Thoracic aorta (tissue), 2 donors: ENCODE results near the gene IL12B. TPM values are rescaled to one million over a fixed set of nuclear protein-coding genes. Genes with fewer than 3 reads are reported as not detected.
"Not testable (repeated sequence)": the region's sequence is repeated elsewhere in the genome, so short reads cannot be mapped to it uniquely, and the experiment has no call there.

Experiments used
- ATAC-seq: fragments of 150-250 bp; one replicate; pipeline ENCODE4 v1.8.0; 2017; ENCODE audit warnings: low read depth; ENCODE audit not compliant: insufficient number of reproducible peaks, low FRiP score
- DNase-seq: peaks from one replicate; pipeline ENCODE4 v3.0.0-alpha.2; 2020; ENCODE audit warnings: low spot score
- H3K27ac ChIP-seq, 2 donors: fragments of 200-600 bp; sonication (generic); 1 replicate in 1 of 2; 2 replicates in 1 of 2; pipeline ENCODE4 v1.5.1; 2016; ENCODE audit warnings: mild to moderate bottlenecking in 2 of 2, moderate library complexity in 2 of 2
- H3K27me3 ChIP-seq: fragments of 200-600 bp; sonication (generic); replicated peaks from 2 replicates; pipeline ENCODE4 v1.6.0; 2016; ENCODE audit warnings: mild to moderate bottlenecking; ENCODE audit not compliant: insufficient read depth
- H3K36me3 ChIP-seq: fragments of 200-600 bp; sonication (generic); one replicate; pipeline ENCODE4 v1.5.1; 2016
- H3K4me1 ChIP-seq, 2 donors: fragments of 200-600 bp; sonication (generic); 1 replicate in 1 of 2; 2 replicates in 1 of 2; pipeline versions ENCODE4 v1.5.1 to v1.6.0; 2016; ENCODE audit warnings: low read depth in 2 of 2, mild to moderate bottlenecking in 1 of 2; ENCODE audit not compliant: control insufficient read depth in 1 of 2
- H3K4me3 ChIP-seq: fragments of 200-600 bp; sonication (generic); 2 replicates; pipeline ENCODE4 v1.5.1; 2016; ENCODE audit warnings: mild to moderate bottlenecking
- H3K9me3 ChIP-seq: fragments of 200-600 bp; sonication (generic); 2 replicates; pipeline ENCODE4 v1.5.1; 2016
- total RNA-seq, 2 donors: library from RNA; depleted of rRNA; stranded (reverse); fragments of >200 nt; gene quantifications; one replicate each; pipeline versions ENCODE4 v1.1.0 to v1.2.3, GENCODE V29; 2016
- TF ChIP-seq, protein P1 (sequence below): fragments of 200-600 bp; sonication (generic); IDR thresholded peaks from one replicate; pipeline ENCODE4 v1.5.1; 2019; ENCODE audit warnings: antibody characterized with exemption

IL12B gene
- total RNA-seq, 2 donors from 2014 or later, result not detected

DNA sequence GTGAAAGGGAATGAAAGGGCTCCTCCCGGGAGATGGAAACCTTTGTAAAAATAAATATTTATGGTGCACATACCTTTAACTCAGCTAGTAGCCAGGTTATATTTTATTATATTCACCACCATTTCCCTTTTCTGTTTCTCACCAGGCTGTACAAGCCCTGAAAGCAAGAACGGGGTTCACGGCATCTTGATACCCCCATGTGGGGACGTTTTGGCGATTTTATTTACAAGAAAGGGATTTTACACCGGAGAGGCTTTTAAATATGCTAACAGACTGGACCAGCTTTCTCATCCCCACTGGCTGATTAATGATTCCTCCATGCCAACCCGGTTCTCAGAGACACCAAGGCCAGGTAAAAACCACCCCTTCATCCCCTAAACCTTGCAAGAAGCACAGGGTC, 19.2 kb downstream of the IL12B start:
- Histone ChIP-seq H3K4me1 (peaks cover 0 to 3% of the 10 kb centered on the region in 2 donors), H3K36me3 (no peaks in the 10 kb centered on the region), H3K4me3 (no peak overlapping the region), H3K27ac (no peak overlapping the region), H3K9me3 (no peaks in the 10 kb centered on the region), H3K27me3 (no peaks in the 10 kb centered on the region)
- TF ChIP-seq, protein P1, sequence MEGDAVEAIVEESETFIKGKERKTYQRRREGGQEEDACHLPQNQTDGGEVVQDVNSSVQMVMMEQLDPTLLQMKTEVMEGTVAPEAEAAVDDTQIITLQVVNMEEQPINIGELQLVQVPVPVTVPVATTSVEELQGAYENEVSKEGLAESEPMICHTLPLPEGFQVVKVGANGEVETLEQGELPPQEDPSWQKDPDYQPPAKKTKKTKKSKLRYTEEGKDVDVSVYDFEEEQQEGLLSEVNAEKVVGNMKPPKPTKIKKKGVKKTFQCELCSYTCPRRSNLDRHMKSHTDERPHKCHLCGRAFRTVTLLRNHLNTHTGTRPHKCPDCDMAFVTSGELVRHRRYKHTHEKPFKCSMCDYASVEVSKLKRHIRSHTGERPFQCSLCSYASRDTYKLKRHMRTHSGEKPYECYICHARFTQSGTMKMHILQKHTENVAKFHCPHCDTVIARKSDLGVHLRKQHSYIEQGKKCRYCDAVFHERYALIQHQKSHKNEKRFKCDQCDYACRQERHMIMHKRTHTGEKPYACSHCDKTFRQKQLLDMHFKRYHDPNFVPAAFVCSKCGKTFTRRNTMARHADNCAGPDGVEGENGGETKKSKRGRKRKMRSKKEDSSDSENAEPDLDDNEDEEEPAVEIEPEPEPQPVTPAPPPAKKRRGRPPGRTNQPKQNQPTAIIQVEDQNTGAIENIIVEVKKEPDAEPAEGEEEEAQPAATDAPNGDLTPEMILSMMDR, result no peak
- ATAC-seq, result no peak
- DNase-seq, result no peak

DNA sequence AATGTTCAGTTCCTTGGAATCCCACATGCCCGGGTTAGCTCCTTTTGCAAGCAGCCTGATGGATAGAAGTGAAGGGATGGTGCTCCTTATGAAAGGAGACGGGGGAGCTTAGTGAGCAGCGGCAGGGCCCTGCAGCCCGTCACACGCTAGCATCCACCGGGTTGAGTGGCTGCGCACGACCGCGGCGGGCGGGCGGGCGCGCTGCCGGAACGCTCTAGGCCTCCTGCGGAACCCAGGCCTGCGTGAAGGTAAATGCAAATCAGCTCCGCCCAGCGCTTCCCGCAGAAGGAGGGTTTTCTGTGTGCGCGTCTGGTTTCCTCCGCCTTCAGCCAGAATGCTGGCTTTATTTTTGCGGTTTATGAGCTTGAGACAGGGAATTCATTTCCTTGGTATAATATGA, 19.8 kb downstream of the IL12B start:
- peaks cover 0 to 3% of the 10 kb centered on the region in 2 donors for H3K4me1 ChIP-seq
- no peaks in the 10 kb centered on the region for H3K9me3 ChIP-seq
- DNase-seq (no peak), ATAC-seq (no peak)
- no peak overlapping the region for H3K27ac ChIP-seq
- TF ChIP-seq, protein P1, result no peak
- no peak overlapping the region for H3K4me3 ChIP-seq
- H3K36me3 ChIP-seq, result no peaks in the 10 kb centered on the region
- no peaks in the 10 kb centered on the region for H3K27me3 ChIP-seq

DNA sequence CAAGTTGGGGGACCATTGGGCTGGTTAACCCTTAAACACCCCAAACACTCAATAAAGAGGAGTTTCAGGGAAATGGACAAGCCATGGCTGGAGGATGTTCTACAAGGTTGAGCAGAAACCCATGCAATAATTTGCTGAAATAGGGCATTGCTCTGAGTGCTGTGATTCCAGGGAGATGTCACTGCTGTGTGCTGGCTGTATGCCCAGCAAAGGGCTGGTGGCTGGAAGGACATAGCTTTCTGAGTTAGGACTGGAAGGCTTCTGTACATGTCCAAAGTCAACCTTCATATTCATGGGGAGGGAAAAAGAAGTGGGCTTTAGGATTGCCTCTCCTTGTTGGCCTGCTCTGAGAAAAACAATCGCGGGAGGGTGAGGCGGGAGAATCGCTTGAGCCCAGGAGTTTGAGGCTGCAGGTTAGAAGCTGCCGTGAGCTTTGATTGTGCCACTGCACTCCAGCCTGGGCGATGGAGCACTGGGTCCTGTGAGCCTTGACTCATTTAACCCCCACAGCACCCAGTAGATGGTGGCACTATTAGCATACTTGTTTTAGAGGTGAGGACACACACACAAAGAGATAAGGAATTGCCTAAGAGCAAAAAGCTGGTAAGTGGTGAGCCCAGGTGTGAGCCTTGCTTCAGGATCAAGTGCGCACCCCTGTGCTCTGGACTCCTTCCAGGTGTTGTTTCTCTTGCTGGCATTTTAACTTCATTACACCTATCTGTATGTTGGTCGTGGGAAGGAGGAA, 20.4 kb downstream of the IL12B start:
- no peaks in the 10 kb centered on the region for H3K36me3 ChIP-seq
- H3K4me3 ChIP-seq, result no peak overlapping the region
- H3K27ac ChIP-seq, result no peak overlapping the region
- TF ChIP-seq, protein P1, result no peak
- no peaks in the 10 kb centered on the region for H3K27me3 ChIP-seq
- H3K4me1 ChIP-seq, result peaks cover 0 to 3% of the 10 kb centered on the region in 2 donors
- ATAC-seq (no peak), DNase-seq (no peak)
- H3K9me3 ChIP-seq, result no peaks in the 10 kb centered on the region

DNA sequence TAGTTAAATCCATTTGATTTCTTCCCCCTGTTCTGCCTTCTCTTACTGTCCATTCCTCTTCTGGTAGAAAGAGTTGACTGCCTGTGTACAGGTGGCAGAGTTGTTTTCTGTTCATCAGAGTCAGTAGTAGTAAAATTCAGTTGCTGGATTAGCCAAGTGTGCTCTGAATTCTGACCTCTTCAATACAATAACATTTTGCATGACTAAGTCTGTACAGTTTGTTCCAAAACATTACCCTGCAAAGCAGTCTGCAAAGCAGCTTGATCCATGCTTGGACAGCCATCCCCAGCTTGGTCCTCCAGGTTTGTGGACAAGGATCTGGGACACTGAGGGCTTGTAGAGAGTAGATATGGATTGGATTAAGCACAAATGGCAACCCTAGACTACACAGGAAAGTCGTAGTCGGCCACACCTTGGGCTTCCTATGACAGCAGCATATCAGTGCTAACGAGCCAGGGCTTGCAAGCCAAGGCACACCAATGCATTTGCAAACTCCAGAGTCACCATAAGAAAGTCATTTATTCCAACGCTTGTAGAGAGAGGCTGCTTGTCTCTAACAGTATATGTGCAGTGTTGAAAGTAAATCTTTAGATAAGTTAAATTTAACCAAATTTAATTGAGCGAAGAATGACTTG, 25.2 kb downstream of the IL12B start:
- TF ChIP-seq, protein P1, result no peak
- H3K27ac ChIP-seq, result no peak overlapping the region
- DNase-seq (no peak), ATAC-seq (no peak)
- H3K27me3 ChIP-seq, result no peaks in the 10 kb centered on the region
- H3K4me3 ChIP-seq, result no peak overlapping the region
- peaks cover 9% of the 10 kb centered on the region for H3K9me3 ChIP-seq
- H3K4me1 ChIP-seq, result no peaks in the 10 kb centered on the region
- H3K36me3 ChIP-seq, result no peaks in the 10 kb centered on the region

DNA sequence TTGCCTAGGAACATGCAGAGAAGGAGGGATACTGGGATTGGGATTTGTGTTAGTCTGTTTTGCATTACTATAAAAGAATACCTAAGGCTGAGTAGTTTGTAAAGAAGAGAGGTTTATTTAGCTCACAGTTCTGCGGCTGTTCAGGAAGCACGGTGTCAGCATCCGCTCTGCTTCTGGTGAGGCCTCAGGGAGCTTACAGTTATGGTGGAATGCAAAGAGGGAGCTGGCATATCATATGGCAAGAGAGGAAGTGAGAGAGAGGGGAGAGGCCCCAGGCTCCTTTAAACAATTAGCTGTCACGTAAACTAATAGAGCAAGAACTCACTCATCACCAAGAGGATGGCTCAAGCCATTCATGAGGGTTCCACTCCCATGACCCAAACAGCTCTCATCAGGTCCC, 27.0 kb downstream of the IL12B start:
- TF ChIP-seq, protein P1, result no peak
- DNase-seq (no peak), ATAC-seq (no peak)
- Histone ChIP-seq H3K27ac (no peak overlapping the region), H3K4me1 (no peaks in the 10 kb centered on the region), H3K4me3 (no peak overlapping the region), H3K27me3 (no peaks in the 10 kb centered on the region), H3K9me3 (peaks cover 9% of the 10 kb centered on the region), H3K36me3 (no peaks in the 10 kb centered on the region)

DNA sequence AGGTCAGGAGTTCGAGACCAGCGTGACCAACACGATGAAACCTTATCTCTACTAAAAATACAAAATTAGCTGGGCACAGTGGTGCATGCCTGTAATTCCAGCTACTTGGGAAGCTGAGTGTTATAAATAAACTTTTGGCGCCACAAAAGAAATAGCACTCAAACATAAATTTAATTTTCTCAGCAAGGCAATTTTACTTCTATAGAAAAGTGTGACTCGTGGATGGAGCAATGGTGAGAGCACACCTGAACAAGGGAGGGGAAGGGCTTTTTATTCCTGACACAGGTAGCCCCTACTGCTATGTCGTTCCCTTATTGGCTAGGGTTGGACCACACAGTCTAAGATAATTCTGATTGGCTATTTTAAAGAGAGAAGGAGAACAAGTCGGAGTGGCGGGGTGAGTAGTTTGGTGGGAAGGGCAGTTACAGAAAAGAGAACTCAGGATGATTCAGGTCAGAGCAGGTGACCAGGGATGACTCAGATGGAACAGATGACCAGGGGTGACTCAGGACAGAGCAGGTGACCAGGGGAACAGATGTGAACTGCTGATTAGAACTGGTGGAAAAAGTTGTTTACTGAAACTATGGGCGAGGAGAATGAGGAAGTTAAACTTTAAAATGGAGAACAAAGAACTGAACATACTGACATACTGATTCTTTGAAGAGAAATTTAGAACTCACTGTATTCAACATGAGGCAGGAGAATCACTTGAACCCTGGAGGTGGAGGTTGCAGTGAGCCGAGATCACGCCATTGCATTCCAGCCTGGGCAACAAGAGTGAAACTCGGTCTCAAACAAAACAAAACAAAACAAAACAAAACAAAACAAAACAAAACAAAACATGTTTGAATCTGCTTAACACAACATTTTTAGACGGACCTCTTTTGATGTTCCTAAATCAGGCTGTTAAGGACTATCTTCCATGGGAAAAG, 28.1 kb downstream of the IL12B start:
- not testable (repeated sequence) for H3K4me1 ChIP-seq, ATAC-seq

More for the DNA sequence above, 28.1 kb downstream of the IL12B start:
- not testable (repeated sequence) for DNase-seq, H3K4me3 ChIP-seq, H3K36me3 ChIP-seq, H3K9me3 ChIP-seq, H3K27ac ChIP-seq, H3K27me3 ChIP-seq
